Suppressor macrophage treated with lipopolysaccharide for 4 hours (primary cell): ENCODE data around the gene IFIT3.
A peak's percentile ranks its signal among the peaks of the same experiment; 100 is the strongest.
"Not testable (repeated sequence)": the region's sequence is repeated elsewhere in the genome, so short reads cannot be mapped to it uniquely, and the experiment has no call there.

Experiments
- DNase-seq: peaks from one replicate; pipeline ENCODE4 v3.0.0-alpha.2; 2020

The IFIT3 gene

DNA sequence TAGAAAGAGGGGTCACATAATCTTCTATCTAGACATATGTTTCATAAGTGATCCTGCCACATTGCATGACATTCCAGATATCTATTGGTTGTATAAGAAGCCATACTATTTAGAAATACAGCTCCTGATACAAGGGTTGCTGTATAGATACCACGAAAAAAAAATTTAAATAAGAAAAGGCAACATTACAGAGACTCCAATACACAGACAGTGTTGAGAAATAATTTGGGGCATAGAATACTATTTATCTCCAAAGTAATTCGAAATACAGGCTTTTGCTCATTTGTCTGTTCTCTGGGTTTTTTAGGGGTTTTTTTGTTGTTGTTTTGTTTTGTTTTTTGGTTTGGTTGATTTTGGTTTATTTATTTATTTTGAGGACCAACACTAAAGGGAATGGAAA is 23.4 kb upstream of the IFIT3 start:
- DNase-seq, result peak; percentile 25

DNA sequence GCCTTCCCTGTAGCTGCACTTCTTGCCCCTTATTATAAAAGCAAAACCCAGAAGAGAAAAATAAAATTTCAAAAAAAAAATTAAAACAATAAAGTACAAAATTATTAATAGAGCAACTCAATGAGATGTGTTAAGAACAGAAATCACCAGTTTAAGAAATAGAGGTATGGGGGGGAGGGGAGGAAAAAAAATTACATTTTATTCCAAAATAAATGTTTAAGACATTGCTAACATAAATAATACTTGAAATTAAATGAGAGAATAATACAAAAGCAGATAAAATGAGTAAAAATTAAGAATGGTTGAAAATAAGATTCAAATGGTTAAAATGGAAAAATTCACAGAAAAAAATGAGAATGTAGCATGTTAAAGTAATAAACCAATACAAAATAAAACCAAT is 22.9 kb upstream of the IFIT3 start:
- no peak for DNase-seq

DNA sequence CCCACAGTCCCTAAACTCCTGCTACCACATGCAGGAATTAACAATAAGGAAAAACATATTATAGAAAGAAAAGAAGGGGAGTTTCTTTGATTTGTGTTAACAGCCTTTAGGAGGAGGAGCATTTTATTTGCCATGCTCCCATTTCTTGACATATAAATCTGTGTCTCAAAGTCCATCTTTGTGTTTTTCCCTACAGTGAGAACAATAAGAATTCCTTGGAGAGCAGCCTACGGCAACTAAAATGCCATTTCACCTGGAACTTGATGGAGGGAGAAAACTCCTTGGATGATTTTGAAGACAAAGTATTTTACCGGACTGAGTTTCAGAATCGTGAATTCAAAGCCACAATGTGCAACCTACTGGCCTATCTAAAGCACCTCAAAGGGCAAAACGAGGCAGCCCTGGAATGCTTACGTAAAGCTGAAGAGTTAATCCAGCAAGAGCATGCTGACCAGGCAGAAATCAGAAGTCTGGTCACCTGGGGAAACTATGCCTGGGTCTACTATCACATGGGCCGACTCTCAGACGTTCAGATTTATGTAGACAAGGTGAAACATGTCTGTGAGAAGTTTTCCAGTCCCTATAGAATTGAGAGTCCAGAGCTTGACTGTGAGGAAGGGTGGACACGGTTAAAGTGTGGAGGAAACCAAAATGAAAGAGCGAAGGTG is 21.9 kb upstream of the IFIT3 start:
- DNase-seq, result peak; percentile 15

DNA sequence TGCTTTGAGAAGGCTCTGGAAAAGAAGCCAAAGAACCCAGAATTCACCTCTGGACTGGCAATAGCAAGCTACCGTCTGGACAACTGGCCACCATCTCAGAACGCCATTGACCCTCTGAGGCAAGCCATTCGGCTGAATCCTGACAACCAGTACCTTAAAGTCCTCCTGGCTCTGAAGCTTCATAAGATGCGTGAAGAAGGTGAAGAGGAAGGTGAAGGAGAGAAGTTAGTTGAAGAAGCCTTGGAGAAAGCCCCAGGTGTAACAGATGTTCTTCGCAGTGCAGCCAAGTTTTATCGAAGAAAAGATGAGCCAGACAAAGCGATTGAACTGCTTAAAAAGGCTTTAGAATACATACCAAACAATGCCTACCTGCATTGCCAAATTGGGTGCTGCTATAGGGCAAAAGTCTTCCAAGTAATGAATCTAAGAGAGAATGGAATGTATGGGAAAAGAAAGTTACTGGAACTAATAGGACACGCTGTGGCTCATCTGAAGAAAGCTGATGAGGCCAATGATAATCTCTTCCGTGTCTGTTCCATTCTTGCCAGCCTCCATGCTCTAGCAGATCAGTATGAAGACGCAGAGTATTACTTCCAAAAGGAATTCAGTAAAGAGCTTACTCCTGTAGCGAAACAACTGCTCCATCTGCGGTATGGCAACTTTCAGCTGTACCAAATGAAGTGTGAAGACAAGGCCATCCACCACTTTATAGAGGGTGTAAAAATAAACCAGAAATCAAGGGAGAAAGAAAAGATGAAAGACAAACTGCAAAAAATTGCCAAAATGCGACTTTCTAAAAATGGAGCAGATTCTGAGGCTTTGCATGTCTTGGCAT is 21.1 kb upstream of the IFIT3 start:
- DNase-seq, result peak; percentile 14

DNA sequence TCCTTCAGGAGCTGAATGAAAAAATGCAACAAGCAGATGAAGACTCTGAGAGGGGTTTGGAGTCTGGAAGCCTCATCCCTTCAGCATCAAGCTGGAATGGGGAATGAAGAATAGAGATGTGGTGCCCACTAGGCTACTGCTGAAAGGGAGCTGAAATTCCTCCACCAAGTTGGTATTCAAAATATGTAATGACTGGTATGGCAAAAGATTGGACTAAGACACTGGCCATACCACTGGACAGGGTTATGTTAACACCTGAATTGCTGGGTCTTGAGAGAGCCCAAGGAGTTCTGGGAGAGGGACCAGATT is 20.6 kb upstream of the IFIT3 start:
- no peak for DNase-seq

DNA sequence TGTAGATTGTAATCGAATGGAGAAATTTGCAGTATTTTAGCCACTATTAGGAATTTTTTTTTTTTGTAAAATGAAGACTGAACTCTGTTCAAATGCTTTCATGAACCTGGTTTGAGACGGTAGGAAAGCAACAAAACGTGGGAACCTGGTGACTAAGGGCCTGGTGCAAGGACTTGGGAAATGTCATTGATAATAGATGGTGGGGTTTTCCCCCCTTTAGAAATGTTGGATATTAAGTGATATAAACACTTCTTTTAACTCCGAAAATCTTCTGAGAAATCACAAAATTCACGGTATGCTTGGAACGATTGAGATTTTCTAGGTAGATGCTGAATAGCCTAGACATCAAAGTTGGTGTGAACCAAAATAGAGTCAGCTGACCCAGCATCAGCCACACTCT is 19.5 kb upstream of the IFIT3 start:
- peak; percentile 34 for DNase-seq

DNA sequence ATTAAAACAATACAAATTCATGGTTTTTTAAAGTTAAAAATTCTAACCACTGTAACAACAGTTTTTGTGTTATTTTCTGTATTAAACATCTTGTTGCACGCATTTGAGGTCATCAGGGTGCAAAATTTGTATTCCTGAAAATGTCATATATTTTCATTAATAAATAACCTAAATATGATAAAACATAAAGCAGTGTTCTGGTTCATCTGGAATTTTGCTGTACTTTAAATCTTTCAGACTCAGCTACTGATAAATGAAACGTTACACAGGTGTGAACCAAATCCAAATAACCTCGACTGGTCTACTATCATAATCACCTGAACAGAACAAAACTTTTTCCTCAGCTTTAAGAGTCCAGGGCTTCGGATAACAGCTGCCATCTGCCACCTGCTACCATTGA is 19.1 kb upstream of the IFIT3 start:
- no peak for DNase-seq

DNA sequence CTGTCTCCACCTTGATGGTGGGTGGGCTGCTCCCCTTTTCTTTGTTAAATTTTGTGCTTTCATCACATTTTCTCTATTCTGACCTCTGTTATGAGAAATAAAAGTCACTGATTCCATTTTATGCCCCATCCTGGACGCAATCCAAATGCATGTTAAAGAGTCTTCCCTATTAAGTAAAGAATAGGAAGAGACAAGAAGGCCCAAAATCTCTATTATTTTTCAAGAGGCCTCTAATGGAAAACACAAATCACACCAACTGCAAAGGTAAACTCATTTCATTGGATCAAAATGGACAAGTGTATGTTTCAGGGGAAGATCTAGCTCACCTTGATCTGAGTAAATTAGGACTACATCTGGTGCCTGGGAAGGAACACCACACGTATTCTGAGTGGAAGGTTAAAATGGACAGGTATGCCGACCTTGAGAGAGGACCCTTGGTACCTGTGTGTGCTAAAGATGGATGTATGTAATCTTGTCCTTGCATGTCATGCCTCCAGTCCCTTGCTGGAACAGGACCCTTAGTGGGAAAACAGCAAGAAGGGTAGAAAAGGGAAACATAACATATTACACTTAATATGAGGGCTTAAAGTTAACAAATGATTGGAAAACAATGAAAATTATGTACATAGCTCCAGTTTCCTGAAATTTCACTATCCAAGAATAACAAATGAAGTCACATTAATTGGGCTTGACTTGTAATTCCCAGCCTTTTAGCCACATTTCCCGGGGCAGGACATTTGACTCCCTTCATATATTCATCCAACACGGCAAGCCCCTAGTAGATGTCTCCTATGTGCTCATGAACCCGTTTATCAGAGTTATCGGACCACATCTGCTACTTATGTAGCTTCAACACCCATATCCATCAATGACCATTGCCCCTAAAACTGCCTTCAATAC is 18.4 kb upstream of the IFIT3 start:
- peak; percentile 42 for DNase-seq

DNA sequence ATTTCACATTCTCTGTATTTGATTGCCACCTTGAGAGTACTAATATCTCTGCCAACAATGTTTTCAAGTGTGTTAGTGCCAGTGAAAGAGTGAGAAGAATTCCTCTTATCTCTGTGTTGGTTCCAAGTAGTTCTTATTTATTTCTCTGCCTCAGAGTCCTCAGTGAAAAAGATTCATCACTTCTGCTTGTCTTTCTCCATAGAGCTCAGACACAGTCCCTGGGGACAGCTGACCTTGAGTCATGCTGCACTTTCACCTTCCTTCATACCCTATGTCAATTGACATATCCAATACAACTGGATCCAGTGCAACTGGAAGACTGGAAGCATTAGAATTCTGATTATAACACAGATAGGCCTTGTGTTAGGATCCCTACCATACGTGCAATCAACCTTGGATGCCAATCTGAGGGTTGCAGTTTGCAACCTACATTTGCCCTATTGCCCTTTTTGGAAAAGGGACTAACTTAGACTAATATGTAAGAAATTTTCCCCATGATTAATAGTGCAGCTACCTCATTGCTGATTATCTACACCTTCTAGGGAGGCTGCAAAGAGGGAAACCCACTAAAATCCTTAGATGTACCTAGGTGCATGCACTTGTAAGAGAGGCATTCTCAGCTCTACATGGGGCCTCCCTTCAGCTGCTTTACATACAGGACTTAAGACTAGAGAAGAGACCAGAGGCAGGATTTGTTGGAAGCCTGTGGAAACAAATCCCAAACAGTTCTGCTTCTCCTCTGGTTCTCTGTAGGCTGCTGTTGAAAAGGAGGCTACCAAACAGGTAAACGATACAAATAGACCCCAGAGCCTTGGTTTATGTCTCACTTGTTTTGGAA is 17.5 kb upstream of the IFIT3 start:
- peak; percentile 63 for DNase-seq

DNA sequence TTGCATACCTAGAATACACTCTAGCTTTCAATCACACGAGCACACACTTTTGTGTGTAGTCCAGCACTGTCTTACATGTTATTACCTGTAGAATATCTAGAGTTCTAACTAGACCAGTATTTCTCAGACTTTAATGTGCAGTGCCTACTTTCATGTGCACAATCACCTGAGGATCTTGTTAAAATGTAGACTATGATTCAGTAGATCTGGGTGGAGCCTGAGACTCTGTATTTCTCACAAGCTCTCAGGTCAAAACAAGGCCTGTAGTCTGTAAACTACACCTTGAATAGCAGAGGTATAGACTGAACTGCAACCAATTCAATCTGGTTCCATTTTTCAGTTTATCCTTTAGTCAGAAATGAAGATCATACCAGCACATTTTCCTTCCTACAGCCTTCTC is 14.8 kb upstream of the IFIT3 start:
- no peak for DNase-seq

DNA sequence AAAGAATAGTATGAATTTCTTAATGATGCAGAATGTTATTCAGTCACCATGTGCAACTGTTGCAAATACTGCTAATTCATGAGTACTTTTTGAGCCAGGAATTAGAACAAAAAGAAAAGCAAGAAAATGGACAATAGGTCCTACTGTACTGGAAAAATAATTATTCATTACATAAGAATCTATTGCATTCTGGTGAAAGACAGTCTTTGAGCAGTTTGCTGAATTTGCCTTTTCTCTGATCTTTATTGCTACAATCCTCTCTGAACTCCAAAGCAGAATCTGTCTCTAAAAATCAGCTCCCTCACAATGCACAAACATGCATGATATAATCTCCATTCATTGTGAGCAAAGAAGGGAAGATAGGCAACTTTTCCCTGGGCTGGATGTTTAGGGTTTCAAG is 13.1 kb upstream of the IFIT3 start:
- DNase-seq, result no peak

DNA sequence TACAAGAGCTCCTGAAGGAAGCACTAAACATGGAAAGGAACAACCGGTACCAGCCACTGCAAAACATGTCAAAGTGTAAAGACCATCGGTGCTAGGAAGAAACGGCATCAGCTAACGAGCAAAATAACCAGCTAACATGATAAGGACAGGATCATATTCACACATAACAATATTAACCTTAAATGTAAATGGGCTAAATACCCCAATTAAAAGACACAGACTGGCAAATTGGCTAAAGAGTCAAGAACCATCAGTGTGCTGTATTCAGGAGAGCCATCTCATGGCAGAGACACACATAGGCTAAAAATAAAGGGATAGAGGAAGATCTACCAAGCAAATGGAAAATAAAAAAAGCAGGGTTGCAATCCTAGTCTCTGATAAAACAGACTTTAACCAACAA is 9.8 kb upstream of the IFIT3 start:
- not testable (repeated sequence) for DNase-seq

DNA sequence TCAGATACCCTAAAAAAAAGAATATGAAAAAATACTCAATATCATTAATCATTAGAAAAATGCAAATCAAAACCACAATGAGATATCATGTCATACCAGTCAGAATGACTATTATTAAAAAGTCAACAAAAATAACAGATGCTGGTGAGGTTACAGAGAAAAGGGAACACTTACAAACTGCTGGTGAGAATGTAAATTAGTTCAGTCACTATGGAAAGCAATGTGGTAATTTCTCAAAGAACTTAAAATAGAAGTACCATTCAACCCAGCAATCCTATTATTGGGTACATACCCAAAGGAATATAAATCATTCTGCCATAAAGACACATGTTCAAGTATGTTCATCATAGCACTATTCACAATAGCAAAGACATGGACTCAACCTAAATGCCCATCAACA is 2.7 kb upstream of the IFIT3 start:
- peak; percentile 14 for DNase-seq

DNA sequence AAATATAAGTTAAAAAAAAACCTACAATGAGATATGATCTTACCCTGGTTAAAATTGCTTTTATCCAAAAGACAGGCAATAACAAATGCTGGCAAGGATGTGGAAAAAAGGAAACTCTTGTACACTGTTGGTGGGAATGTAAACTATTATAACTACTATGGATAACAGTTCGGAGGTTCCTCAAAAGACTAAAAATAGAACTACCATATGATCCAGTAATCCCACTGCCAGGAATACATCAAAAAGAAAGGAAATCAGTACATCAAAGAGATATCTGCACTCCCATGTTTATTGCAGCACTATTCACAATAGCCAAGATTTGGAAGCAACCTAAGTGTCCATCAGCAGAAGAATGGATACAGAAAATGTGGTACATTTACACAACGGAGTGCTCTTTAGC is 1.9 kb upstream of the IFIT3 start:
- not testable (repeated sequence) for DNase-seq

DNA sequence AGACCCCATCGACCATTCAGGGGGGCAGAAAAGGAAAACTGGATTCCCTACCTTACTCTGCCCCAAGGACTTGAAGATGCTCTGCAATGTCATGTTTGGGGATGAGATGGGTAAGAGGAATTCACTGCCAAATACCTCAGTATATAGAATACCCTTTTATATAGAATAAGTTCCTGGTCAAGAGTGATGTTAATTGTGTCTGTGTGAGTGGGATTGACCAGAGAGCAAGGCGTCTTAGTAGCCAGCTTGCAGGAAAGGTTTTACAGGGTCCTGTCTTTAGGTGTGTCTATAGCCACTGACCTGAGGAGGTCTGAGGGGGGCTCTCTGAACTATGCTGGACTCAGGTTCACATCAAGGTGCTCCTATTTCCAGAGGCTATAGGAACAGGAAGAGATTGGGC is 1.4 kb downstream of the IFIT3 start:
- DNase-seq, result no peak

DNA sequence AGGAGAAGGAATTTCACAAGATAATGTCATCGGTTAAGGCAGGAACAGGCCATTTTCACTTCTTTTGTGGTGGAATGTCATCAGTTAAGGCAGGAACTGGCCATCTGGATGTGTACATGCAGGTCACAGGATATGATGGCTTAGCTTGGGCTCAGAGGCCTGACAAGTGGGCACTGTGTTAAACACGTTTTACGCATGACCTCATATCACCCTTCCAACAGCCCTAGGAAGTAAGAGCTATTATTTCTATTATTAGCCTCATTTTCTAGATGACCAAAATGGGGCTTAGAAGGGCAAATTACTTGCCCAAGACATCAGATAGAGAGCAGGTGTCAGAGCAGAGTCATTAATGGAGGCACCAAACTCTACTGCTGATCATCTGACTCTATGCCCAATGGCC is 2.2 kb downstream of the IFIT3 start:
- peak; percentile 34 for DNase-seq

DNA sequence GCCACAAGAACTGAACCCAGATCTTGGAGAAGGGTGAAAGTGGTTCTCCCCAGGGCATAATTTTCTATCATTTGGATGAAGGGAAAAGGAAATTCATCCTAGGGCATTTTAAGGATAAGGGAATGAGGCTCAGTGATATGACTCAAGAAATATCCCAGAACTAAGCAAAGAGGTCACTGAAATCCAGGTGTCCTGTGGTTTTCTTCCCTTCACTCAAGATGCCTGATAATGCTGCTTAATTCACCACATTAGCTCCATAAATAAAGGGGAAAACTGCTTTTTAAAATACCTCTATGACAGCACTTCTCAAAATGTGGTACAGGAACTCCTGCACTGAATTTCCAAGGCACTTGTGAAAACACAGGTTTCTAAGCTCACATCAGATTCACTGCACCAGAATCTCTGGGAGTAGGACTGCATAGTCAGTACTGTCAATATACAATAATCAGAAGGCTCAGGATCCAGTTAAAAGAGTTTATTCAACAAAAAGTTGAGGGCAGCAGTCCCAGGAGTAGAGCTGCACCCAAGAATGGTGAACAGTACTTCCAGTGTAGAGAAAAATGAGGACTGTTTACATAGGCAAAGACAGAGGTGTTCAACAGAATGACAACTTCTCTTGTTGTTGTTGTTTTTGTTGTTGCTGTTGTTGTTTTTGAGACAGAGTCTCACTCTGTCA is 2.9 kb downstream of the IFIT3 start:
- no peak for DNase-seq

DNA sequence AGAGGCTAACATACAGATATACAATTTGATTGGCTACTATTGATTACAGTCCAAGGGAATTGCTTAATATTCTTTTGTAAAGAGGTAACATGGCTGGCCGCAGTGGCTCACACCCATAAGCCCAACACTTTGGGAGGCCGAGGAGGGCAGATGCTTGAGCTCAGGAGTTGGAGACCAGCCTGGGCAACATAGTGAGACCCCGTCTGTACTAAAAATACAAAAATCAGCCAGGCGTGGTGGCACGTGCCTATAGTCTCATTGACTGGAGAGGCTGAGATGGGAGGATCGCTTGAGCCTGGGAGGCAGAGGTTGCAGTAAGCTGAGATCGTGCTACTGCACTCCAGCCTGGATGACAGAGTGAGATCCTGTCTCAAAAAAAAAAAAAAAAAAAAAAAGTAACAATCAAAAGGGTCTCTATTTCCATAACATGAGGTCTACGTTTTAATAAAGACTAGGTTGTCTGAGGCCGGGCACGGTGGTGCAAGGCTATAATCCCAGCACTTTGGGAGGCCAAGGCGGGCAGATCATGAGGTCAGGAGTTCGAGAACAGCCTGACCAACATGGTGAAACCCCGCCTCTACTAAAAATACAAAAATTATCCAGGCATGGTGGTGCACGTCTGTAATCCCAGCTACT is 3.8 kb downstream of the IFIT3 start:
- DNase-seq, result not testable (repeated sequence)

DNA sequence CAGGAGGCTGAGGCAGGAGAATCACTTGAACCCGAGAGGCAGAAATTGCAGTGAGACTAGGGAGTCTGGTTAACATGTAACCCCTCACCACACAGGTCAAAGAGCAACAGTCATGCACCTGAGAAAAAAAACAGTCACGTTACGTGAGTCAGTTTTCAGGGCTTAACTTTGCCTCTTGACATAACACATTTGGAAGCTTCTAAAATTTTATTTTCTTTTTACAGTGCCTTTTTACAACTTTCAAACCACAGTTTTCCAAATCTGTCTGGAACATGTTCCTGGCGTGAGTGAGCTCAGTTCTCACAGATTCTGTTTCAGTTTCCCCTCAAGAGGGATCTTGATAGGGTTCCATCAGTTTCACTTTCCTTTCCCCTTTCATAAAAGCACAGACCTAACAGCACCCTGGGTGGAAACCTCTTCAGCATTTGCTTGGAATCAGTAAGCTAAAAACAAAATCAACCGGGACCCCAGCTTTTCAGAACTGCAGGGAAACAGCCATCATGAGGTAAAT is 4.4 kb downstream of the IFIT3 start:
- peak; percentile 93 for DNase-seq

DNA sequence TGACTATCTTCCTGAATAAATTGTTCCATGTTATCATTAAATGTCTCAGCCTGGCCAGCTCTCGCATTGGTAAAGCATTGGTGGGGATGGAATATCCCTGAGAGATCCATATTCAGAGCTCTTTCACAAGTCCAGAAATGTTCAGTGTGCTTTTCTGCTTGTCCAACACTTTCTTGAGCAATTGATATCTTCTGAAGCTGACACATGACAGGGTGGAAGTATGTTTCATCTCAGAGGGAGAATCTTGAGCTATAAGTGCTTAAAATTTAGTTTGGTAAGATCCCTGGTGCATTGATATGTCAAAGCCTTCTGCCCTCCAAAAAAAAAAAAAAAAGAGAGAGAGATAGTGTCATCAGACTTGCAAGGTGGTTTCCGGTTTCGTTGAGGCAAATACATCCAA is 7.4 kb downstream of the IFIT3 start:
- no peak for DNase-seq

DNA sequence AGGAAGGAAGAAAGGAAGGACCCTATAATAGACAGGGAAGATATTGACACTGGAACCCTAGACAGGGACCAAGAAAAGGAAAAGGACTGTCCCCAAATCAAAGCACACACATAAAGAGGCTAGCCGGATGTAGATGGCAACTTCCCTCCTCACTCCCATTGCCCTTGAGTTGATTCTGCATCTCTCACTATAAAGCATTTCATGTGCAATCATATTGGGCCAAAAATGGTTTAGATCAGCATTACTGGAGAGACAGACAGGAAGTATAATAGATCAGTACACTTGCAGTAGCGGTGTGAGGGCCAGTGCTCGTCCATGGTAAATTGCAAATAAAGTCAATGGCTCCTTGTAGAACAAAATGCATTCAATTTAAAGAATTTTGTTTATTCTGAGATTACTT is 8.4 kb downstream of the IFIT3 start:
- DNase-seq, result no peak

DNA sequence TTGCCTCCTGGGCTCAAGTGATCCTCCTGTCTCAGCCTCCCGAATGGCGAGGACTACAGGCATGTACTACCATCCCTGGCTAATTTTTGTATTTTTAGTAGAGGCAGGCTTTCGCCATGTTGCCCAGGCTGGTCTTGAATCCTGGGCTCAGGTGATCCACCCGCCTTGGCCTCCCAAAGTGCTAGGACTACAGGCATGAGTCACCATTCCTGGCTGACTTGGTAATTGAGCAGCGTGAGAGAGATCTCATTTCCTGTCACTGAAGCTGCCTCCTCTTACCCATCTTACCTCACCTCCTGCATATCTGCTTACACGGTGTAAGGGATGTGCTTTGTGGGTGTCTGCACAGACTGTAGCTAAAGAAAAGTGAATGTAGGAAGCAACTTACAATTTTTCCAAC is 9.7 kb downstream of the IFIT3 start:
- no peak for DNase-seq
